Tibial nerve (tissue), 4 donors: ENCODE data around the gene ZNF670.

ENCODE experiments used
- EP300 ChIP-seq, 2 donors: sonication (generic); formaldehyde crosslinking; IDR thresholded peaks; one replicate each; pipeline ENCODE4 v1.6.1; 2017; ENCODE audit warnings: antibody characterized with exemption in 2 of 2, mild to moderate bottlenecking in 1 of 2
- POLR2A ChIP-seq, 2 donors: fragments of 450-650 bp; IDR thresholded peaks; one replicate each; pipeline ENCODE4 v1.6.1; 2017; ENCODE audit warnings: antibody characterized with exemption in 2 of 2, mild to moderate bottlenecking in 2 of 2, moderate library complexity in 2 of 2
- TF ChIP-seq, protein P1 (sequence below), 5 experiments: fragments of 200-600 bp in 3 of 5; fragments of 450-650 bp in 2 of 5; sonication (generic) in 3 of 5; IDR thresholded peaks; one replicate each; pipeline ENCODE4 v1.5.1; 2016 to 2019; ENCODE audit warnings: antibody characterized with exemption in 5 of 5, mild to moderate bottlenecking in 3 of 5, moderate library complexity in 2 of 5

DNA sequence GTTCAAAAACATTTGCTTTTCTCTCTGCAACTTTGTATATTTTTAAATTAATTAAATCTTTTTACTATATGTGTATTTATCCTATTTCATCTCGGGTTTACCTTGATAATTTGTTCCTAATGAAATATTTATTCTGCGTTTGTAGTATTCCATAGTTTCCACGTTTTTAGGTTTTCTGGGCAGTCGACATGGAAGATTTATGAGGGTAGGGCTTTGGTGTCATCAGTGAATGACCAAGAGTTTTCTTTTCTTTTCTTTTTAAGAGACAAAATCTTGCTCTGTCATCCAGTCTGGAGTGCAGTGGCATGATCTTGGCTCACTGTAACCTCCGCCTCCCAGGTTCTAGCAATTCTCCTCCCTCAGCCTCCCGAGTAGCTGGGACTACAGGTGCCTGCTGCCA is 42.8 kb upstream of the ZNF670 start:
- TF ChIP-seq POLR2A (IDR thresholded peaks at IDR 0.05) (no peak), EP300 (IDR thresholded peaks at IDR 0.05) (no peak)
- TF ChIP-seq, protein P1, sequence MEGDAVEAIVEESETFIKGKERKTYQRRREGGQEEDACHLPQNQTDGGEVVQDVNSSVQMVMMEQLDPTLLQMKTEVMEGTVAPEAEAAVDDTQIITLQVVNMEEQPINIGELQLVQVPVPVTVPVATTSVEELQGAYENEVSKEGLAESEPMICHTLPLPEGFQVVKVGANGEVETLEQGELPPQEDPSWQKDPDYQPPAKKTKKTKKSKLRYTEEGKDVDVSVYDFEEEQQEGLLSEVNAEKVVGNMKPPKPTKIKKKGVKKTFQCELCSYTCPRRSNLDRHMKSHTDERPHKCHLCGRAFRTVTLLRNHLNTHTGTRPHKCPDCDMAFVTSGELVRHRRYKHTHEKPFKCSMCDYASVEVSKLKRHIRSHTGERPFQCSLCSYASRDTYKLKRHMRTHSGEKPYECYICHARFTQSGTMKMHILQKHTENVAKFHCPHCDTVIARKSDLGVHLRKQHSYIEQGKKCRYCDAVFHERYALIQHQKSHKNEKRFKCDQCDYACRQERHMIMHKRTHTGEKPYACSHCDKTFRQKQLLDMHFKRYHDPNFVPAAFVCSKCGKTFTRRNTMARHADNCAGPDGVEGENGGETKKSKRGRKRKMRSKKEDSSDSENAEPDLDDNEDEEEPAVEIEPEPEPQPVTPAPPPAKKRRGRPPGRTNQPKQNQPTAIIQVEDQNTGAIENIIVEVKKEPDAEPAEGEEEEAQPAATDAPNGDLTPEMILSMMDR (IDR thresholded peaks at IDR 0.05): no peak
